Stomach smooth muscle (tissue), 2 donors: ENCODE results near the gene DOCK11.
"Not testable (repeated sequence)": the region's sequence is repeated elsewhere in the genome, so short reads cannot be mapped to it uniquely, and the experiment has no call there.

Source experiments
- H3K27ac ChIP-seq: one replicate; pipeline ENCODE4 v1.7.0; 2013; ENCODE audit warnings: mild to moderate bottlenecking, low read length, inconsistent platforms
- H3K27me3 ChIP-seq, 2 donors: one replicate each; pipeline ENCODE4 v1.7.0; 2013; ENCODE audit warnings: low read length in 2 of 2; ENCODE audit not compliant: insufficient read depth in 2 of 2, control insufficient read depth in 1 of 2
- H3K36me3 ChIP-seq, 2 donors: one replicate each; pipeline ENCODE4 v1.7.0; 2013; ENCODE audit warnings: low read length in 2 of 2; ENCODE audit not compliant: control insufficient read depth in 2 of 2, insufficient read depth in 2 of 2
- H3K4me1 ChIP-seq: one replicate; pipeline ENCODE4 v1.7.0; 2013; ENCODE audit warnings: low read length; ENCODE audit not compliant: control insufficient read depth, insufficient read depth
- H3K4me3 ChIP-seq, 2 donors: one replicate each; pipeline ENCODE4 v1.7.0; 2013; ENCODE audit warnings: low read length in 2 of 2
- H3K9ac ChIP-seq, 2 donors: one replicate each; pipeline ENCODE4 v1.7.0; 2013; ENCODE audit warnings: low read length in 2 of 2, mild to moderate bottlenecking in 1 of 2
- H3K9me3 ChIP-seq, 2 donors: one replicate each; pipeline ENCODE4 v1.7.0; 2013; ENCODE audit warnings: low read length in 2 of 2; ENCODE audit not compliant: control insufficient read depth in 2 of 2
- donor health status: healthy.
- donor health status: Pancreatic carcinoma.

The DOCK11 gene

GRCh38 chrX:118720058-118720707 is 224.6 kb downstream of the DOCK11 start:
- H3K4me1 ChIP-seq = no peaks in the 10 kb centered on the region
- no peaks in the 10 kb centered on the region for H3K9me3 ChIP-seq
- peaks cover 0 to 2% of the 10 kb centered on the region in 2 donors for H3K27me3 ChIP-seq
- H3K27ac ChIP-seq = no peak overlapping the region
- H3K9ac ChIP-seq = no peak overlapping the region
- H3K4me3 ChIP-seq = no peak overlapping the region
- H3K36me3 ChIP-seq = no peaks in the 10 kb centered on the region

- no peak overlapping the region for H3K4me3 ChIP-seq
- no peaks in the 10 kb centered on the region for H3K9me3 ChIP-seq
- peaks cover 0 to 3% of the 10 kb centered on the region in 2 donors for H3K27me3 ChIP-seq
- H3K27ac ChIP-seq = no peak overlapping the region
- no peak overlapping the region for H3K9ac ChIP-seq
- peaks cover 8% of the 10 kb centered on the region for H3K4me1 ChIP-seq
- no peaks in the 10 kb centered on the region for H3K36me3 ChIP-seq
These were observed 227.8 kb downstream of the DOCK11 start for GRCh38 chrX:118723376-118723775.

GRCh38 chrX:118724365-118724764 is 228.8 kb downstream of the DOCK11 start:
- Histone ChIP-seq H3K9me3 (no peaks in the 10 kb centered on the region), H3K4me1 (peaks cover 11% of the 10 kb centered on the region), H3K36me3 (no peaks in the 10 kb centered on the region), H3K27ac (no peak overlapping the region), H3K9ac (no peak overlapping the region), H3K27me3 (peaks cover 0 to 3% of the 10 kb centered on the region in 2 donors), H3K4me3 (no peak overlapping the region)

GRCh38 chrX:118724775-118725174 is 229.2 kb downstream of the DOCK11 start:
- no peak overlapping the region for H3K9ac ChIP-seq
- H3K4me1 ChIP-seq = peaks cover 11% of the 10 kb centered on the region
- no peaks in the 10 kb centered on the region for H3K9me3 ChIP-seq
- no peak overlapping the region for H3K4me3 ChIP-seq
- H3K27me3 ChIP-seq = peaks cover 0 to 3% of the 10 kb centered on the region in 2 donors
- peak overlapping the region; percentile 46 for H3K27ac ChIP-seq
- H3K36me3 ChIP-seq = no peaks in the 10 kb centered on the region

GRCh38 chrX:118726396-118726795 is 230.8 kb downstream of the DOCK11 start:
- H3K27me3 ChIP-seq = peaks cover 0 to 3% of the 10 kb centered on the region in 2 donors
- H3K4me3 ChIP-seq = peak overlapping the region in 1 of 2 donors; percentile 65
- H3K9me3 ChIP-seq = no peaks in the 10 kb centered on the region
- no peaks in the 10 kb centered on the region for H3K36me3 ChIP-seq
- H3K9ac ChIP-seq = peak overlapping the region in 1 of 2 donors; percentile 71
- peaks cover 15% of the 10 kb centered on the region for H3K4me1 ChIP-seq
- H3K27ac ChIP-seq = peak overlapping the region; percentile 84

GRCh38 chrX:118726887-118727685 is 231.5 kb downstream of the DOCK11 start, which contains the start of gene IL13RA1:
IL13RA1 (plus strand) TSS chrX:118727606; CDS start chrX:118727639, 33 bp downstream.
- H3K9me3 ChIP-seq = no peaks in the 10 kb centered on the region
- H3K4me1 ChIP-seq = peaks cover 15% of the 10 kb centered on the region
- H3K27ac ChIP-seq = peak within 1 kb of the TSS; percentile 84
- no peaks in the 10 kb centered on the region for H3K36me3 ChIP-seq
- H3K27me3 ChIP-seq = peaks cover 0 to 3% of the 10 kb centered on the region in 2 donors
- peak within 1 kb of the TSS; percentile 71 to 74 for H3K9ac ChIP-seq
- peak within 1 kb of the TSS; percentile 73 to 74 for H3K4me3 ChIP-seq

- Histone ChIP-seq H3K9ac (peak overlapping the region; percentile 58 to 73), H3K27me3 (peaks cover 0 to 3% of the 10 kb centered on the region in 2 donors), H3K36me3 (no peaks in the 10 kb centered on the region), H3K27ac (peak overlapping the region; percentile 84), H3K4me1 (peaks cover 15% of the 10 kb centered on the region), H3K9me3 (no peaks in the 10 kb centered on the region), H3K4me3 (peak overlapping the region; percentile 73 to 74)
These were observed 232.2 kb downstream of the DOCK11 start for GRCh38 chrX:118727686-118728339.

- H3K4me1 ChIP-seq = peaks cover 15% of the 10 kb centered on the region
- peak overlapping the region; percentile 84 for H3K27ac ChIP-seq
- peak overlapping the region; percentile 73 to 74 for H3K4me3 ChIP-seq
- H3K9ac ChIP-seq = peak overlapping the region in 1 of 2 donors; percentile 21
- H3K36me3 ChIP-seq = no peaks in the 10 kb centered on the region
- H3K9me3 ChIP-seq = no peaks in the 10 kb centered on the region
- H3K27me3 ChIP-seq = peaks cover 0 to 2% of the 10 kb centered on the region in 2 donors
These were observed 233.5 kb downstream of the DOCK11 start for GRCh38 chrX:118729042-118729652.

GRCh38 chrX:118730500-118731247 is 235.1 kb downstream of the DOCK11 start:
- Histone ChIP-seq H3K9ac (no peak overlapping the region), H3K27me3 (peaks cover 0 to 2% of the 10 kb centered on the region in 2 donors), H3K27ac (no peak overlapping the region), H3K9me3 (no peaks in the 10 kb centered on the region), H3K4me1 (peaks cover 15% of the 10 kb centered on the region), H3K36me3 (no peaks in the 10 kb centered on the region), H3K4me3 (no peak overlapping the region)

- not testable (repeated sequence) for H3K27me3 ChIP-seq, H3K4me3 ChIP-seq, H3K4me1 ChIP-seq, H3K27ac ChIP-seq, H3K9me3 ChIP-seq, H3K36me3 ChIP-seq, H3K9ac ChIP-seq
These were observed 236.9 kb downstream of the DOCK11 start for GRCh38 chrX:118732551-118732950.
